Aorta (tissue), 5 donors: ENCODE measurements around the gene KRT82. TPM values are rescaled to one million over a fixed set of nuclear protein-coding genes. Genes with fewer than 3 reads are reported as not detected.

Experiments
- ATAC-seq: fragments of 200-7000 bp; cut with Tn5 transposase; one replicate; pipeline ENCODE4 v1.9.1; 2022; ENCODE audit warnings: moderate library complexity; ENCODE audit not compliant: low FRiP score
- DNase-seq, 2 donors: peaks; one replicate each; pipeline ENCODE4 v3.0.0-alpha.2; 2020
- H3K27ac ChIP-seq, 2 donors: one replicate each; pipeline ENCODE4 v1.5.1; 2013; ENCODE audit warnings: low read length in 2 of 2, mild to moderate bottlenecking in 2 of 2, moderate library complexity in 2 of 2, control low read depth in 1 of 2, inconsistent platforms in 1 of 2, low read depth in 1 of 2
- H3K27me3 ChIP-seq, 2 donors: one replicate each; pipeline ENCODE4 v1.6.1; 2013; ENCODE audit warnings: control low read depth in 1 of 2, low read length in 1 of 2, mild to moderate bottlenecking in 1 of 2, moderate library complexity in 1 of 2; ENCODE audit not compliant: insufficient read depth in 2 of 2, control insufficient read depth in 1 of 2
- H3K36me3 ChIP-seq, 2 donors: one replicate each; pipeline ENCODE4 v1.6.1; 2013; ENCODE audit warnings: control low read depth in 1 of 2, low read length in 1 of 2, mild to moderate bottlenecking in 1 of 2; ENCODE audit not compliant: insufficient read depth in 2 of 2, control insufficient read depth in 1 of 2
- H3K4me1 ChIP-seq, 2 donors: one replicate each; pipeline ENCODE4 v1.6.1; 2013; ENCODE audit warnings: low read length in 2 of 2, control low read depth in 1 of 2, mild to moderate bottlenecking in 1 of 2, moderate library complexity in 1 of 2; ENCODE audit not compliant: insufficient read depth in 2 of 2, control insufficient read depth in 1 of 2
- H3K4me3 ChIP-seq, 2 donors: one replicate each; pipeline ENCODE4 v1.5.1; 2013; ENCODE audit warnings: low read length in 2 of 2, control low read depth in 1 of 2, mild to moderate bottlenecking in 1 of 2
- H3K9me3 ChIP-seq: one replicate; pipeline ENCODE4 v1.6.1; 2013; ENCODE audit warnings: mild to moderate bottlenecking, low read length; ENCODE audit not compliant: control insufficient read depth
- WGBS, 2 donors: extraction: QIAGEN DNeasy Blood & Tissue Kit; methylation state at CpG; one replicate each; pipeline ENCODE4 v1.1.7; 2013; 5-methylcytosine and 5-hydroxymethylcytosine counted together
- intact Hi-C, 2 donors: fragments of 100-400 bp; cut with DNase I; formaldehyde crosslinking; loops; one replicate each; pipeline versions ENCODE4 v1.14.2 to v1.15.0; 2022
- polyA plus RNA-seq, 2 donors: library from polyadenylated mRNA; stranded (reverse); fragments of 200-250 nt; gene quantifications; one replicate each; pipeline ENCODE4 v1.2.3, GENCODE V29; 2013
- total RNA-seq, 2 donors: library from RNA; stranded (reverse); fragmentation: NEBNext Ultra II Directional; extraction: Animal tissue kit (Norgen Biotek cat#: 25700); gene quantifications; one replicate each; pipeline ENCODE4 v1.2.1, GENCODE V29; 2021
- donor health status: healthy with polysubstance abuse.
- donor health status: Bipolar disorder and iron deficiency.
- donor health status: DM: no; HTN: no; CAD: no.
- donor health status: DM: no; HTN: no; CAD: no.
- donor health status: DM: yes; HTN: yes; CAD: no.

KRT82 gene
- total and polyA plus RNA-seq, 4 donors: not detected

GRCh38 chr12:52396656-52397055, 9.5 kb downstream of the KRT82 start:
- Histone ChIP-seq H3K27me3 (no peaks in the 10 kb centered on the region), H3K4me1 (no peaks in the 10 kb centered on the region), H3K4me3 (no peak overlapping the region), H3K27ac (no peak overlapping the region), H3K36me3 (no peaks in the 10 kb centered on the region), H3K9me3 (no peaks in the 10 kb centered on the region)
- ATAC-seq (no peak), DNase-seq (peak; percentile 6 to 51)
- WGBS, 2 donors: 89 to 95% methylated on average over 8 of the region's 8 CpGs
- intact Hi-C loops: no loop called here

- 82 to 84% methylated on average over 20 of the region's 20 CpGs for WGBS, 2 donors
- no peaks in the 10 kb centered on the region for H3K27me3 ChIP-seq
- intact Hi-C loops: no loop called here
- H3K9me3 ChIP-seq: no peaks in the 10 kb centered on the region
- ATAC-seq (no peak), DNase-seq (peak; percentile 27 to 70)
- H3K27ac ChIP-seq: no peak overlapping the region
- no peaks in the 10 kb centered on the region for H3K4me1 ChIP-seq
- H3K4me3 ChIP-seq: no peak overlapping the region
- H3K36me3 ChIP-seq: no peaks in the 10 kb centered on the region
These were observed 10.2 kb downstream of the KRT82 start for GRCh38 chr12:52395761-52396434.

GRCh38 chr12:52394836-52395405, 11.2 kb downstream of the KRT82 start:
- H3K9me3 ChIP-seq: no peaks in the 10 kb centered on the region
- no peak overlapping the region for H3K27ac ChIP-seq
- peak; percentile 19 to 57 for DNase-seq
- no peaks in the 10 kb centered on the region for H3K4me1 ChIP-seq
- H3K27me3 ChIP-seq: no peaks in the 10 kb centered on the region
- intact Hi-C loops: no loop called here
- no peak for ATAC-seq
- 91 to 96% methylated on average over 12 to 13 of the region's 13 CpGs for WGBS, 2 donors
- H3K36me3 ChIP-seq: no peaks in the 10 kb centered on the region
- no peak overlapping the region for H3K4me3 ChIP-seq

- intact Hi-C loops: no loop called here
- no peaks in the 10 kb centered on the region for H3K36me3 ChIP-seq
- no peaks in the 10 kb centered on the region for H3K9me3 ChIP-seq
- no peak overlapping the region for H3K4me3 ChIP-seq
- H3K4me1 ChIP-seq: no peaks in the 10 kb centered on the region
- no peak overlapping the region for H3K27ac ChIP-seq
- peak; percentile 8 to 17 for DNase-seq
- no peaks in the 10 kb centered on the region for H3K27me3 ChIP-seq
- 95 to 96% methylated on average over 7 of the region's 7 CpGs for WGBS, 2 donors
- no peak for ATAC-seq
These were observed 13.6 kb downstream of the KRT82 start for GRCh38 chr12:52392465-52393007.

GRCh38 chr12:52391618-52392002, 14.5 kb downstream of the KRT82 start:
- Histone ChIP-seq H3K36me3 (no peaks in the 10 kb centered on the region), H3K27me3 (no peaks in the 10 kb centered on the region), H3K4me1 (no peaks in the 10 kb centered on the region), H3K27ac (no peak overlapping the region), H3K9me3 (no peaks in the 10 kb centered on the region), H3K4me3 (no peak overlapping the region)
- whole genome bisulfite sequencing, 2 donors: 4 to 6% methylated on average over 4 of the region's 4 CpGs
- peak; percentile 26 for ATAC-seq
- intact Hi-C loops: no loop called here
- DNase-seq: peak; percentile 70 to 89

GRCh38 chr12:52390739-52391617, 15.2 kb downstream of the KRT82 start:
- intact Hi-C loops: no loop called here
- Histone ChIP-seq H3K4me3 (no peak overlapping the region), H3K36me3 (no peaks in the 10 kb centered on the region), H3K9me3 (no peaks in the 10 kb centered on the region), H3K4me1 (no peaks in the 10 kb centered on the region), H3K27me3 (no peaks in the 10 kb centered on the region), H3K27ac (no peak overlapping the region)
- no peak for ATAC-seq
- WGBS, 2 donors: 80 to 83% methylated on average over 11 of the region's 11 CpGs
- DNase-seq: peak; percentile 26 to 70

GRCh38 chr12:52389313-52390207, 16.6 kb downstream of the KRT82 start:
- intact Hi-C loops: no loop called here
- no peaks in the 10 kb centered on the region for H3K36me3 ChIP-seq
- peak; percentile 35 to 41 for DNase-seq
- H3K9me3 ChIP-seq: no peaks in the 10 kb centered on the region
- 49 to 55% methylated on average over 9 of the region's 9 CpGs for WGBS, 2 donors
- H3K4me3 ChIP-seq: no peak overlapping the region
- no peaks in the 10 kb centered on the region for H3K4me1 ChIP-seq
- no peak overlapping the region for H3K27ac ChIP-seq
- no peaks in the 10 kb centered on the region for H3K27me3 ChIP-seq
- ATAC-seq: no peak

- Histone ChIP-seq H3K27me3 (no peaks in the 10 kb centered on the region), H3K9me3 (no peaks in the 10 kb centered on the region), H3K4me3 (no peak overlapping the region), H3K27ac (no peak overlapping the region), H3K4me1 (no peaks in the 10 kb centered on the region), H3K36me3 (no peaks in the 10 kb centered on the region)
- WGBS, 2 donors: 81 to 91% methylated on average over 2 of the region's 2 CpGs
- DNase-seq: peak; percentile 20 to 31
- intact Hi-C loops: no loop called here
- ATAC-seq: no peak
These were observed 18.3 kb downstream of the KRT82 start for GRCh38 chr12:52387859-52388258.
